NB4 (cell line): ENCODE measurements around the gene CD164L2.

Source experiments
- DNase-seq: peaks from one replicate; pipeline ENCODE4 v3.0.0; 2010; ENCODE audit warnings: low read depth
- H3K4me3 ChIP-seq: one replicate; pipeline ENCODE4 v1.5.1; 2011; ENCODE audit warnings: mild to moderate bottlenecking, low read depth, low read length, moderate library complexity
- MAX ChIP-seq: IDR thresholded peaks from 2 replicates; pipeline ENCODE4 v1.6.1; 2011; ENCODE audit warnings: low read depth, low read length
- MYC ChIP-seq: IDR thresholded peaks from 2 replicates; pipeline ENCODE4 v1.6.1; 2011; ENCODE audit warnings: low read depth, low read length
- POLR2A ChIP-seq: IDR thresholded peaks from 2 replicates; pipeline ENCODE4 v1.6.1; 2011; ENCODE audit warnings: mild to moderate bottlenecking; ENCODE audit not compliant: insufficient read length; ENCODE audit errors: extremely low read depth
- TF ChIP-seq, protein P1 (sequence below): IDR thresholded peaks from one replicate; pipeline ENCODE4 v1.5.1; 2012; ENCODE audit warnings: low read depth, low read length

CD164L2 gene

GRCh38 chr1:27377760-27378495, 5.2 kb downstream of the CD164L2 start:
- peak; percentile 75 for DNase-seq
- TF ChIP-seq MYC (no peak), MAX (no peak), POLR2A (no peak)
- TF ChIP-seq, protein P1, sequence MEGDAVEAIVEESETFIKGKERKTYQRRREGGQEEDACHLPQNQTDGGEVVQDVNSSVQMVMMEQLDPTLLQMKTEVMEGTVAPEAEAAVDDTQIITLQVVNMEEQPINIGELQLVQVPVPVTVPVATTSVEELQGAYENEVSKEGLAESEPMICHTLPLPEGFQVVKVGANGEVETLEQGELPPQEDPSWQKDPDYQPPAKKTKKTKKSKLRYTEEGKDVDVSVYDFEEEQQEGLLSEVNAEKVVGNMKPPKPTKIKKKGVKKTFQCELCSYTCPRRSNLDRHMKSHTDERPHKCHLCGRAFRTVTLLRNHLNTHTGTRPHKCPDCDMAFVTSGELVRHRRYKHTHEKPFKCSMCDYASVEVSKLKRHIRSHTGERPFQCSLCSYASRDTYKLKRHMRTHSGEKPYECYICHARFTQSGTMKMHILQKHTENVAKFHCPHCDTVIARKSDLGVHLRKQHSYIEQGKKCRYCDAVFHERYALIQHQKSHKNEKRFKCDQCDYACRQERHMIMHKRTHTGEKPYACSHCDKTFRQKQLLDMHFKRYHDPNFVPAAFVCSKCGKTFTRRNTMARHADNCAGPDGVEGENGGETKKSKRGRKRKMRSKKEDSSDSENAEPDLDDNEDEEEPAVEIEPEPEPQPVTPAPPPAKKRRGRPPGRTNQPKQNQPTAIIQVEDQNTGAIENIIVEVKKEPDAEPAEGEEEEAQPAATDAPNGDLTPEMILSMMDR: no peak
- H3K4me3 ChIP-seq: no peak overlapping the region

- no peak within 1 kb of the TSS for H3K4me3 ChIP-seq
- DNase-seq: peak; percentile 61
- TF ChIP-seq MYC (no peak), POLR2A (no peak), MAX (no peak)
- TF ChIP-seq, protein P1: no peak
Observed at GRCh38 chr1:27374362-27375086, 8.6 kb downstream of the CD164L2 start, which contains the start of gene FCN3. TSS of gene FCN3 (minus strand) at chr1:27374824. CDS start at chr1:27374818, 6 bp downstream.

- no peak overlapping the region for H3K4me3 ChIP-seq
- no peak for DNase-seq
- TF ChIP-seq POLR2A: no peak
- TF ChIP-seq, protein P1: peak; percentile 25
Observed at GRCh38 chr1:27372808-27373690, 10.1 kb downstream of the CD164L2 start.

GRCh38 chr1:27372022-27372807, 10.9 kb downstream of the CD164L2 start:
- no peak for DNase-seq
- H3K4me3 ChIP-seq: no peak overlapping the region
- no peak for TF ChIP-seq POLR2A
- TF ChIP-seq, protein P1: no peak
- no peak for TF ChIP-seq MAX
- TF ChIP-seq MYC: no peak

- H3K4me3 ChIP-seq: no peak overlapping the region
- TF ChIP-seq, protein P1: no peak
- no peak for DNase-seq
Observed at GRCh38 chr1:27368869-27369582, 14.1 kb downstream of the CD164L2 start.
